Ishikawa (cell line): ENCODE results near the gene AIG1.

Source experiments
- CEBPB ChIP-seq: IDR thresholded peaks from 2 replicates; pipeline ENCODE4 v1.6.1; 2012
- CREB1 ChIP-seq: IDR thresholded peaks from 2 replicates; pipeline ENCODE4 v1.6.1; 2012; ENCODE audit warnings: low read depth
- EP300 ChIP-seq: IDR thresholded peaks from 2 replicates; pipeline ENCODE4 v1.6.1; 2012; ENCODE audit warnings: borderline replicate concordance
- FOXM1 ChIP-seq: IDR thresholded peaks from 2 replicates; pipeline ENCODE4 v1.6.1; 2012; ENCODE audit warnings: low read depth, borderline replicate concordance
- NFIC ChIP-seq: IDR thresholded peaks from 2 replicates; pipeline ENCODE4 v1.6.1; 2012
- RAD21 ChIP-seq: IDR thresholded peaks from 2 replicates; pipeline ENCODE4 v1.6.1; 2012; ENCODE audit warnings: low read depth
- REST ChIP-seq: IDR thresholded peaks from 2 replicates; pipeline ENCODE4 v1.6.1; 2012; ENCODE audit warnings: low read depth, mild to moderate bottlenecking
- TAF1 ChIP-seq: IDR thresholded peaks from 2 replicates; pipeline ENCODE4 v1.6.1; 2012; ENCODE audit warnings: low read depth, mild to moderate bottlenecking
- TEAD4 ChIP-seq: IDR thresholded peaks from 2 replicates; pipeline ENCODE4 v1.6.1; 2012
- USF1 ChIP-seq: IDR thresholded peaks from 2 replicates; pipeline ENCODE4 v1.6.1; 2012
- YY1 ChIP-seq: IDR thresholded peaks from 2 replicates; pipeline ENCODE4 v1.6.1; 2012; ENCODE audit warnings: low read depth
- ZBTB7A ChIP-seq: IDR thresholded peaks from 2 replicates; pipeline ENCODE4 v1.6.1; 2012; ENCODE audit warnings: low read depth
- TF ChIP-seq, protein P1 (sequence below): IDR thresholded peaks from 2 replicates; pipeline ENCODE4 v1.6.1; 2012

- TF ChIP-seq CREB1 (no peak), RAD21 (no peak), EP300 (no peak), TEAD4 (no peak), TAF1 (no peak), CEBPB (no peak), FOXM1 (no peak), NFIC (no peak), REST (peak; percentile 66), USF1 (no peak), YY1 (no peak), ZBTB7A (no peak)
- TF ChIP-seq, protein P1, sequence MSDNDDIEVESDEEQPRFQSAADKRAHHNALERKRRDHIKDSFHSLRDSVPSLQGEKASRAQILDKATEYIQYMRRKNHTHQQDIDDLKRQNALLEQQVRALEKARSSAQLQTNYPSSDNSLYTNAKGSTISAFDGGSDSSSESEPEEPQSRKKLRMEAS: no peak
Observed at GRCh38 chr6:143233554-143234285, 173.0 kb downstream of the AIG1 start.
